Fibroblast of lung (primary cell): ENCODE results near the gene IFIT2. TPM values are rescaled to one million over a fixed set of nuclear protein-coding genes. Genes with fewer than 3 reads are reported as not detected.
A peak's percentile ranks its signal among the peaks of the same experiment; 100 is the strongest.

Experiments used
- DNase-seq, 2 donors: peaks; one replicate each; pipeline versions ENCODE4 v3.0.0 to v3.0.0-alpha.2; 2010; ENCODE audit warnings: low read depth in 2 of 2
- H2AFZ ChIP-seq: 2 replicates; pipeline ENCODE4 v1.5.1; 2012; ENCODE audit warnings: low read length, control low read depth, inconsistent platforms
- H3K27ac ChIP-seq: 2 replicates; pipeline ENCODE4 v1.5.1; 2011; ENCODE audit warnings: low read length, control low read depth; ENCODE audit not compliant: insufficient read depth
- H3K27me3 ChIP-seq: 2 replicates; pipeline ENCODE4 v1.5.1; 2011; ENCODE audit warnings: mild to moderate bottlenecking, low read length; ENCODE audit not compliant: control insufficient read depth, insufficient read depth
- H3K36me3 ChIP-seq: 2 replicates; pipeline ENCODE4 v1.5.1; 2011; ENCODE audit warnings: low read length; ENCODE audit not compliant: control insufficient read depth, insufficient read depth
- H3K4me1 ChIP-seq: 2 replicates; pipeline ENCODE4 v1.5.1; 2011; ENCODE audit warnings: low read length; ENCODE audit not compliant: control insufficient read depth, insufficient read depth; ENCODE audit errors: extremely low read depth
- H3K4me2 ChIP-seq: 2 replicates; pipeline ENCODE4 v1.5.1; 2011; ENCODE audit warnings: low read length, control low read depth; ENCODE audit not compliant: insufficient read depth; ENCODE audit errors: extremely low read depth
- H3K4me3 ChIP-seq, 4 experiments: fragments of 200-600 bp in 1 of 4; sonication (generic) in 1 of 4; replicated peaks in 1 of 4; 2 replicates each; pipeline ENCODE4 v1.5.1; 2011 to 2016; ENCODE audit warnings: low read length in 4 of 4, low read depth in 3 of 4, mild to moderate bottlenecking in 3 of 4, control low read depth in 2 of 4, inconsistent platforms in 1 of 4, mixed read lengths in 1 of 4; ENCODE audit not compliant: insufficient read depth in 1 of 4; ENCODE audit errors: control extremely low read depth in 1 of 4
- H3K79me2 ChIP-seq: 2 replicates; pipeline ENCODE4 v1.5.1; 2012; ENCODE audit warnings: mild to moderate bottlenecking, low read length, inconsistent platforms; ENCODE audit not compliant: control insufficient read depth, insufficient read depth
- H3K9ac ChIP-seq: 2 replicates; pipeline ENCODE4 v1.5.1; 2011; ENCODE audit warnings: mild to moderate bottlenecking, low read length, control low read depth; ENCODE audit not compliant: insufficient read depth
- H3K9me3 ChIP-seq: 2 replicates; pipeline ENCODE4 v1.5.1; 2012; ENCODE audit warnings: low read depth, low read length; ENCODE audit not compliant: control insufficient read depth, insufficient read depth
- H4K20me1 ChIP-seq: 2 replicates; pipeline ENCODE4 v1.5.1; 2011; ENCODE audit warnings: low read length; ENCODE audit not compliant: control insufficient read depth, insufficient read depth; ENCODE audit errors: extremely low read depth
- EZH2 ChIP-seq: IDR thresholded peaks from 2 replicates; pipeline ENCODE4 v1.5.1; 2012; ENCODE audit warnings: low read length, control low read depth, mild to moderate bottlenecking; ENCODE audit errors: missing control alignments
- polyA plus RNA-seq, 2 donors: library from polyadenylated mRNA; depleted of rRNA in 1 of 2; stranded (reverse) in 1 of 2; unstranded in 1 of 2; fragments of >200 nt; gene quantifications; 2 replicates each; pipeline ENCODE4 v1.2.1, GENCODE V29; 2011 to 2012; ENCODE audit warnings: missing spikeins in 1 of 2
- total RNA-seq: library from RNA; depleted of rRNA; stranded (reverse); fragments of >200 nt; gene quantifications from 2 replicates; pipeline ENCODE4 v1.2.1, GENCODE V29; 2014
- TF ChIP-seq, protein P1 (sequence below), 2 donors: IDR thresholded peaks in 1 of 2; conservative IDR thresholded peaks in 1 of 2; 1 replicate in 1 of 2; 2 replicates in 1 of 2; pipeline ENCODE4 v1.5.1; 2011 to 2012; ENCODE audit warnings: low read length in 2 of 2, control low read depth in 1 of 2, inconsistent platforms in 1 of 2, low read depth in 1 of 2, mild to moderate bottlenecking in 1 of 2

The IFIT2 gene
- total and polyA plus RNA-seq, 2 donors (not counting 1 experiment from before 2014, with no cell fraction given): 12.1 to 21.6 TPM

DNA sequence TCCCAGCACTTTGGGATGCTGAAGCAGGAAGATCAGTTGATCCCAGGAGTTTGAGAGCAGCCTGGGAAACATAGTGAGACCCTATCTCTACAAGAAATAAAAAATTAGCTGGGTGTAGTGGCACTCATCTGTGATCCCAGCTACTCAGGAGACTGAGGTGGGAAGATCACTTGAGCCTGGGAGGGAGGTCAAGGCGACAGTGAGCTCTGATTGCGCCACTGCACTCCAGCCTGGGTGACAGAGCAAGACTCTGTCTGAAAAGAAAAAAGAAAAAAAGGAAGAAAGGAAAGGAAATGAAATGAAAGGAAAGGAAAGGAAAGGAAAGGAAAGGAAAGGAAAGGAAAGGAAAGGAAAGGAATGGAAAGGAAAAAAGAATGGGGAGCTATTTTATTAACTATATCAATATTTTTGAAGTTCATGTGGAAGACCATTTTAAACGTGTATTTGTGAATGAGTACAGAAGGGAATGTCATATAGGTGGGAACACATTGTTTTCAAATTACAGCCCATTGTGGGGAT, 7.1 kb upstream of the IFIT2 start:
- Histone ChIP-seq H3K4me2 (no peak overlapping the region), H3K79me2 (no peaks in the 10 kb centered on the region), H3K27ac (no peak overlapping the region), H3K9ac (no peak overlapping the region), H3K27me3 (no peaks in the 10 kb centered on the region), H4K20me1 (no peaks in the 10 kb centered on the region), H3K4me3 (no peak overlapping the region), H3K36me3 (no peaks in the 10 kb centered on the region), H3K9me3 (no peaks in the 10 kb centered on the region), H2AFZ (no peak overlapping the region), H3K4me1 (peaks cover 9% of the 10 kb centered on the region)
- no peak for DNase-seq
- TF ChIP-seq, protein P1, sequence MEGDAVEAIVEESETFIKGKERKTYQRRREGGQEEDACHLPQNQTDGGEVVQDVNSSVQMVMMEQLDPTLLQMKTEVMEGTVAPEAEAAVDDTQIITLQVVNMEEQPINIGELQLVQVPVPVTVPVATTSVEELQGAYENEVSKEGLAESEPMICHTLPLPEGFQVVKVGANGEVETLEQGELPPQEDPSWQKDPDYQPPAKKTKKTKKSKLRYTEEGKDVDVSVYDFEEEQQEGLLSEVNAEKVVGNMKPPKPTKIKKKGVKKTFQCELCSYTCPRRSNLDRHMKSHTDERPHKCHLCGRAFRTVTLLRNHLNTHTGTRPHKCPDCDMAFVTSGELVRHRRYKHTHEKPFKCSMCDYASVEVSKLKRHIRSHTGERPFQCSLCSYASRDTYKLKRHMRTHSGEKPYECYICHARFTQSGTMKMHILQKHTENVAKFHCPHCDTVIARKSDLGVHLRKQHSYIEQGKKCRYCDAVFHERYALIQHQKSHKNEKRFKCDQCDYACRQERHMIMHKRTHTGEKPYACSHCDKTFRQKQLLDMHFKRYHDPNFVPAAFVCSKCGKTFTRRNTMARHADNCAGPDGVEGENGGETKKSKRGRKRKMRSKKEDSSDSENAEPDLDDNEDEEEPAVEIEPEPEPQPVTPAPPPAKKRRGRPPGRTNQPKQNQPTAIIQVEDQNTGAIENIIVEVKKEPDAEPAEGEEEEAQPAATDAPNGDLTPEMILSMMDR (conservative IDR thresholded peaks at IDR 0.05 in 1 of 2, IDR thresholded peaks at IDR 0.05 in 1 of 2; ENCODE audit: low read depth in 1 of 2, low read length in 2 of 2): no peak
- no peak for TF ChIP-seq EZH2

DNA sequence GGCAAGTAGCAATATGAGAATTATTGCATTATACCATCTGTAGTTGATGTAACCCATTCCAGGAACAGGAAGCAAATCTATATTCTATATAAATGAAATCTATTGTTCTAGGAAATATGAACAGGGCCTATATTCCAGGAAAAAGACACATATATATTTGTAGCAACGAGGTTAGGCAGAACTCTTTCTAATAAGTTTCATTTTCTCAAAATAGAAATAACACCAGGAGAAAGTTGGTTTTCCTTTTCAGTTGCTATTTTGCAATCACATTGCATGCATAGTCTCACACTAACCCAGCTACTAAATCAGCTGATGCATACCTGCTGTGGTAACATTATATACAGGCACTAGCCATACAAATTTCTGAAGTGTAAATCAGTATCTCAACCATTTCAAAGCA, 6.2 kb upstream of the IFIT2 start:
- no peaks in the 10 kb centered on the region for H3K9me3 ChIP-seq
- TF ChIP-seq, protein P1 (conservative IDR thresholded peaks at IDR 0.05 in 1 of 2, IDR thresholded peaks at IDR 0.05 in 1 of 2; ENCODE audit: low read depth in 1 of 2, low read length in 2 of 2): no peak
- TF ChIP-seq EZH2: no peak
- H3K27me3 ChIP-seq: no peaks in the 10 kb centered on the region
- H3K79me2 ChIP-seq: no peaks in the 10 kb centered on the region
- H2AFZ ChIP-seq: no peak overlapping the region
- H4K20me1 ChIP-seq: no peaks in the 10 kb centered on the region
- peak overlapping the region; percentile 65 for H3K4me2 ChIP-seq
- peaks cover 9% of the 10 kb centered on the region for H3K4me1 ChIP-seq
- no peaks in the 10 kb centered on the region for H3K36me3 ChIP-seq
- H3K27ac ChIP-seq: peak overlapping the region; percentile 78
- no peak overlapping the region for H3K9ac ChIP-seq
- H3K4me3 ChIP-seq: no peak overlapping the region
- peak; percentile 71 to 74 for DNase-seq

DNA sequence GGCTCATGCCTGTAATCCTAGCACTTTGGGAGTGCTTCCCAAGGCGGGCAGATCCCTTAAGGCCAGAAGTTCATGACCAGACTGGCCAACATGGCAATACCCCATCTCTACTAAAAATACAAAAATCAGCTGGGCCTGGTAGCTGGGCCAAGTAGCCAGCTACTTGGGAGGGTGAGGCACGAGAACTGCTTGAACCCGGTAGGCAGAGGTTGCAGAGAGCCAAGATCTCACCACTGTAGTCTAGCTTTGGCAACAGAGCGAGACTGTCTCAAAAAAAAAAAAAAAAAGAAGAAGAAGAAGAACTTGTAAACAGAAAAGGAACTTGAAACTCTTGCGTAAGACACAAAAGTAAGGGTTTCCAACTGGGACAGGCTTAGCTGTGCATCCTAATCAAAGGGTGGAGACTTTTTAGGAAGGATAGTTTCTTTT, 5.6 kb upstream of the IFIT2 start:
- Histone ChIP-seq H3K4me1 (peaks cover 10% of the 10 kb centered on the region), H3K79me2 (no peaks in the 10 kb centered on the region), H3K27ac (peak overlapping the region; percentile 78), H3K4me2 (peak overlapping the region; percentile 65), H3K27me3 (no peaks in the 10 kb centered on the region), H2AFZ (no peak overlapping the region), H4K20me1 (no peaks in the 10 kb centered on the region), H3K36me3 (no peaks in the 10 kb centered on the region), H3K4me3 (no peak overlapping the region), H3K9me3 (no peaks in the 10 kb centered on the region), H3K9ac (no peak overlapping the region)
- peak in 1 of 2 donors; percentile 90 for DNase-seq
- TF ChIP-seq EZH2: no peak
- TF ChIP-seq, protein P1 (conservative IDR thresholded peaks at IDR 0.05 in 1 of 2, IDR thresholded peaks at IDR 0.05 in 1 of 2; ENCODE audit: low read depth in 1 of 2, low read length in 2 of 2): no peak
